B cell (primary cell): Measurements from ENCODE around the gene GSC2. TPM values are rescaled to one million over a fixed set of nuclear protein-coding genes. Genes with fewer than 3 reads are reported as not detected.

Experiments
- ATAC-seq: fragments of 200-7000 bp; cut with Tn5 transposase; one replicate; pipeline ENCODE4 v1.10.0; 2021; ENCODE audit warnings: low read depth, mild to moderate bottlenecking, moderate number of reproducible peaks, moderate library complexity
- CTCF ChIA-PET: fragments of 350-600 bp; sonication (Branson Sonifier 250); formaldehyde crosslinking; loops from one replicate; lab custom pipeline; 2021; ENCODE audit warnings: antibody characterized with exemption, inconsistent platforms; lab: Charles Lee
- POLR2A ChIA-PET: fragments of 350-600 bp; sonication (Branson Sonifier 250); formaldehyde crosslinking; loops from one replicate; lab custom pipeline; 2021; ENCODE audit warnings: antibody characterized with exemption; lab: Charles Lee
- DNase-seq: peaks from one replicate; pipeline ENCODE4 v3.0.0; 2013
- H2AFZ ChIP-seq: 2 replicates; pipeline ENCODE4 v1.6.1; 2012; ENCODE audit warnings: mild to moderate bottlenecking, low read depth, low read length; ENCODE audit not compliant: insufficient read depth, poor library complexity, severe bottlenecking
- H3K27ac ChIP-seq, 2 donors: 1 replicate in 1 of 2; 2 replicates in 1 of 2; pipeline ENCODE4 v1.5.1; 2012 to 2013; ENCODE audit warnings: low read length in 2 of 2, mild to moderate bottlenecking in 2 of 2, moderate library complexity in 1 of 2
- H3K27me3 ChIP-seq, 4 experiments: fragments of 200-600 bp in 1 of 4; sonication (generic) in 1 of 4; replicated peaks in 1 of 4; 1 replicate in 2 of 4; 2 replicates in 2 of 4; pipeline versions ENCODE4 v1.6.1 to v1.7.0; 2013 to 2016; ENCODE audit warnings: low read length in 3 of 4, mild to moderate bottlenecking in 2 of 4, mixed read lengths in 1 of 4, moderate library complexity in 1 of 4; ENCODE audit not compliant: insufficient read depth in 4 of 4, control insufficient read depth in 3 of 4; ENCODE audit errors: control extremely low read depth in 1 of 4
- H3K36me3 ChIP-seq, 2 experiments: replicated peaks in 1 of 2; 1 replicate in 1 of 2; 2 replicates in 1 of 2; pipeline versions ENCODE4 v1.6.1 to v1.7.1; 2013; ENCODE audit warnings: low read length in 1 of 2; ENCODE audit not compliant: insufficient read depth in 2 of 2, control insufficient read depth in 1 of 2; ENCODE audit errors: control extremely low read depth in 1 of 2, extremely low read depth in 1 of 2
- H3K4me1 ChIP-seq, 2 donors: fragments of 200-600 bp in 1 of 2; sonication (generic) in 1 of 2; 1 replicate in 1 of 2; 2 replicates in 1 of 2; pipeline versions ENCODE4 v1.5.1 to v1.6.1; 2013 to 2017; ENCODE audit warnings: low read length in 2 of 2; ENCODE audit not compliant: control insufficient read depth in 2 of 2, insufficient read depth in 2 of 2
- H3K4me2 ChIP-seq: replicated peaks from 2 replicates; pipeline ENCODE3; 2012; ENCODE audit warnings: mild to moderate bottlenecking, low read depth, low read length; ENCODE audit not compliant: poor library complexity, severe bottlenecking
- H3K4me3 ChIP-seq, 5 experiments: fragments of 200-600 bp in 1 of 5; sonication (generic) in 1 of 5; 1 replicate in 3 of 5; 2 replicates in 2 of 5; pipeline versions ENCODE4 v1.5.1 to v1.7.0; 2011 to 2016; ENCODE audit warnings: low read length in 4 of 5, mild to moderate bottlenecking in 4 of 5, low read depth in 2 of 5, control low read depth in 1 of 5, moderate library complexity in 1 of 5; ENCODE audit not compliant: insufficient read depth in 1 of 5; ENCODE audit errors: control extremely low read depth in 1 of 5, extremely low read depth in 1 of 5
- H3K79me2 ChIP-seq: fragments of 200-600 bp; sonication (generic); one replicate; pipeline ENCODE4 v1.6.0; 2016; ENCODE audit warnings: low read length; ENCODE audit not compliant: control insufficient read depth, insufficient read depth
- H3K9ac ChIP-seq: fragments of 200-600 bp; sonication (generic); 2 replicates; pipeline ENCODE4 v1.6.1; 2017; ENCODE audit warnings: mild to moderate bottlenecking, low read length, moderate library complexity
- H3K9me3 ChIP-seq, 3 donors: one replicate each; pipeline versions ENCODE4 v1.6.1 to v1.7.1; 2013; ENCODE audit warnings: low read length in 2 of 3; ENCODE audit not compliant: control insufficient read depth in 2 of 3, insufficient read depth in 1 of 3; ENCODE audit errors: control extremely low read depth in 1 of 3
- H4K20me1 ChIP-seq: 2 replicates; pipeline ENCODE4 v1.6.0; 2012; ENCODE audit warnings: mild to moderate bottlenecking, low read length; ENCODE audit not compliant: insufficient read depth, control insufficient read depth, poor library complexity, severe bottlenecking
- H3K27ac Mint-ChIP-seq: one replicate; pipeline ENCODE4 v1.8.0; 2021; ENCODE audit warnings: mixed read lengths
- H3K27me3 Mint-ChIP-seq: one replicate; pipeline ENCODE4 v1.8.0; 2021; ENCODE audit warnings: mixed read lengths
- H3K4me1 Mint-ChIP-seq: one replicate; pipeline ENCODE4 v1.8.0; 2021; ENCODE audit warnings: mixed read lengths
- H3K4me3 Mint-ChIP-seq: one replicate; pipeline ENCODE4 v1.8.0; 2021; ENCODE audit warnings: mixed read lengths
- H3K9me3 Mint-ChIP-seq: one replicate; pipeline ENCODE4 v1.8.0; 2022; ENCODE audit warnings: mixed read lengths; ENCODE audit not compliant: insufficient read depth
- EZH2 ChIP-seq: IDR thresholded peaks from 2 replicates; pipeline ENCODE4 v1.6.1; 2012; ENCODE audit warnings: borderline replicate concordance, low read depth, mild to moderate bottlenecking, moderate library complexity, low read length; ENCODE audit not compliant: insufficient read depth, poor library complexity, severe bottlenecking
- whole genome bisulfite sequencing: methylation state at CpG from one replicate; pipeline ENCODE4 v1.1.5; 2013; ENCODE audit warnings: missing lambda C conversion rate; ENCODE audit not compliant: insufficient coverage; 5-methylcytosine and 5-hydroxymethylcytosine counted together
- intact Hi-C: fragments of 100-400 bp; cut with micrococcal nuclease; formaldehyde crosslinking; loops from one replicate; pipeline ENCODE4 v1.10.0; 2022
- polyA plus RNA-seq: library from polyadenylated mRNA; depleted of rRNA; stranded (reverse); fragments of >200 nt; gene quantifications from 2 replicates; pipeline ENCODE4 v1.2.3, GENCODE V29; 2012
- total RNA-seq, 2 donors: library from RNA; stranded (reverse); fragments of 120-200 nt in 1 of 2; gene quantifications; 1 replicate in 1 of 2; 2 replicates in 1 of 2; pipeline versions ENCODE4 v1.2.3 to v1.2.4, GENCODE V29; 2013 to 2022
- TF ChIP-seq, protein P1 (sequence below): fragments of 200-600 bp; IDR thresholded peaks from one replicate; pipeline ENCODE4 v1.8.0; 2022; ENCODE audit warnings: antibody characterized with exemption, mild to moderate bottlenecking

The GSC2 gene
- total and polyA plus RNA-seq, 2 donors (not counting 1 experiment from before 2014, with no cell fraction given), result not detected

DNA sequence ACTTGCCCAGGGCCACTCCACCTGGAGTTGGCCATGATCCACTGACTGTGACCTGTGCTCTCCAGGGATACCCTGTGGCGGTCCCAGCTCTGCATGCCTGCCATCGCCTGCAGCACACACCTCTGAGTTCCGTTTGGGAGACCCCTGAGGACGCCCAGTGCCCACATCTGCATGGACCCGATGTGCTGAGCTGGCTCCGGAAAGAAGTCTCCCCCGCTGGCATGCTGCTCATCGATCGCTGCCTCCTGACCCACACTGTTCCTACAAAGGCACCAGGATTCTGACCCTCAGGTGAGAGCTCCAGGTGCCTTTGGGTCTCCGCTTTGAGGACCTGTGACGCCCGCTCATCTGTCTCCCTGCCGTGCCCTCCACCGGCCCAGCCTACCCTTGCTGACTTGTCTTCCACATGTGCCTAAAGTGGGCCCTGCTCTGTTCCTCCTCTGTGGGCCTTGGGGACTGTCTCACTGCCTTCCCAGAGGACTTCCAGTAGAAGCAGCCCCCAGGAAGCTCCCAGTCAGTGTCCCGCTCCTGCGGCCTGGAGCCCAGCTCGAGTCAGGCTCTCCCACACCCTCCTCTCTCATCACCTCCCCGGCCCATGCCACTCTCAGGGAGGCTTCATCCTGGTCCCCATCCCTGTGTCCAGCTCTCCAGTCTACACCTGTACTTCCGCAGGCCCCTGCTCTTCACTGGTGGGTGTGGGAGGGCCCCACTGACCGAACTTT lies 34.3 kb upstream of the GSC2 start:
- 93% methylated on average over 18 of the region's 20 CpGs for WGBS
- Mint-ChIP-seq H3K9me3 (no peaks in the 10 kb centered on the region), H3K4me1 (peaks cover 2% of the 10 kb centered on the region), H3K27ac (no peak overlapping the region), H3K27me3 (peaks cover 4% of the 10 kb centered on the region), H3K4me3 (no peak overlapping the region)
- intact Hi-C loops, result no loop called here
- no peak for TF ChIP-seq EZH2
- TF ChIP-seq, protein P1, sequence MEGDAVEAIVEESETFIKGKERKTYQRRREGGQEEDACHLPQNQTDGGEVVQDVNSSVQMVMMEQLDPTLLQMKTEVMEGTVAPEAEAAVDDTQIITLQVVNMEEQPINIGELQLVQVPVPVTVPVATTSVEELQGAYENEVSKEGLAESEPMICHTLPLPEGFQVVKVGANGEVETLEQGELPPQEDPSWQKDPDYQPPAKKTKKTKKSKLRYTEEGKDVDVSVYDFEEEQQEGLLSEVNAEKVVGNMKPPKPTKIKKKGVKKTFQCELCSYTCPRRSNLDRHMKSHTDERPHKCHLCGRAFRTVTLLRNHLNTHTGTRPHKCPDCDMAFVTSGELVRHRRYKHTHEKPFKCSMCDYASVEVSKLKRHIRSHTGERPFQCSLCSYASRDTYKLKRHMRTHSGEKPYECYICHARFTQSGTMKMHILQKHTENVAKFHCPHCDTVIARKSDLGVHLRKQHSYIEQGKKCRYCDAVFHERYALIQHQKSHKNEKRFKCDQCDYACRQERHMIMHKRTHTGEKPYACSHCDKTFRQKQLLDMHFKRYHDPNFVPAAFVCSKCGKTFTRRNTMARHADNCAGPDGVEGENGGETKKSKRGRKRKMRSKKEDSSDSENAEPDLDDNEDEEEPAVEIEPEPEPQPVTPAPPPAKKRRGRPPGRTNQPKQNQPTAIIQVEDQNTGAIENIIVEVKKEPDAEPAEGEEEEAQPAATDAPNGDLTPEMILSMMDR, result no peak
- Histone ChIP-seq H3K9me3 (no peaks in the 10 kb centered on the region), H2AFZ (no peak overlapping the region), H3K27me3 (no peaks in the 10 kb centered on the region), H4K20me1 (no peaks in the 10 kb centered on the region), H3K27ac (no peak overlapping the region), H3K9ac (no peak overlapping the region), H3K79me2 (no peaks in the 10 kb centered on the region), H3K4me1 (peaks cover 0 to 3% of the 10 kb centered on the region in 2 donors), H3K36me3 (no peaks in the 10 kb centered on the region), H3K4me3 (no peak overlapping the region), H3K4me2 (no peak overlapping the region)
- no peak for DNase-seq
- ChIA-PET POLR2A (interaction anchor here (0.7 kb wide), 1 partner anchor 298 kb away, joined by 3 read pairs; no protein-coding TSS in a partner anchor), CTCF (interaction anchor here (1.2 kb wide), 1 partner anchor 290 kb away, joined by 3 read pairs; no protein-coding TSS in a partner anchor)
- no peak for ATAC-seq

DNA sequence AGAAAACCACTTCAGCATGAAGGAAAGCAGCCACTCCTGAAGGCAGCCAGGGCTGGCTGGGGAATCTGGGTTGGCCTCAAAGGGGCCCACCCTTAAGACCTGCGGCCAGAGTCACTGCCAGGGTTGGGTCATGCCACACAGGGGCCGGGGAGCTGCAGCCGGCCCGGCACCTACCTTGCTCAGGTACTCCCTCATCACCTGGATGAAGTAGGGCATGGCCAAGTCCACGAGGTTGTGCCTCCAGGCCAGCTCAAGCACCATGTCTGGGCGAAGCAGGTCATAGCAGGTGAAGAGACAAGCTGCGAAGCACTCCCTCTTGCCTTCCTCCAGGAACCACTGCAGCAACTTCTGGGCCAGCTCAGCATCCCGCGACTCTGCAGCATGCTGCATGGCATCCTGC lies 33.1 kb upstream of the GSC2 start:
- no peak overlapping the region for H3K4me3 Mint-ChIP-seq
- H3K27ac Mint-ChIP-seq, result no peak overlapping the region
- H3K9me3 ChIP-seq, result peaks cover 0 to 3% (median 0%) of the 10 kb centered on the region in 3 donors
- no peaks in the 10 kb centered on the region for H3K27me3 ChIP-seq
- no peak overlapping the region for H3K27ac ChIP-seq
- no peaks in the 10 kb centered on the region for H3K79me2 ChIP-seq
- no peak for DNase-seq
- H3K9me3 Mint-ChIP-seq, result no peaks in the 10 kb centered on the region
- no peaks in the 10 kb centered on the region for H4K20me1 ChIP-seq
- H3K4me3 ChIP-seq, result no peak overlapping the region
- TF ChIP-seq, protein P1, result no peak
- no peak for TF ChIP-seq EZH2
- no peak overlapping the region for H3K4me2 ChIP-seq
- ChIA-PET CTCF (interaction anchor here (1.0 to 1.4 kb wide), 2 partner anchors 39 to 447 kb away, joined by 3 to 4 read pairs; partner anchors contain the start of gene ESS2), POLR2A (no interaction called here)
- no peak for ATAC-seq
- H3K4me1 Mint-ChIP-seq, result peaks cover 6% of the 10 kb centered on the region
- no peaks in the 10 kb centered on the region for H3K36me3 ChIP-seq
- no peaks in the 10 kb centered on the region for H3K27me3 Mint-ChIP-seq
- no peak overlapping the region for H3K9ac ChIP-seq
- 93% methylated on average over 9 of the region's 9 CpGs for WGBS
- intact Hi-C loops, result no loop called here
- H3K4me1 ChIP-seq, result peaks cover 0 to 8% of the 10 kb centered on the region in 2 donors
- H2AFZ ChIP-seq, result no peak overlapping the region
